H1 (cell line): ENCODE measurements around the gene PGLYRP1. TPM values are rescaled to one million over a fixed set of nuclear protein-coding genes. Genes with fewer than 3 reads are reported as not detected.

ENCODE experiments used
- CTCF ChIA-PET: fragments of 300-600 bp; sonication (Branson Sonifier 250); formaldehyde crosslinking; loops from one replicate; lab custom pipeline; 2021; ENCODE audit not compliant: partially characterized antibody; lab: Charles Lee
- POLR2A ChIA-PET: fragments of 300-600 bp; sonication (Branson Sonifier 250); formaldehyde crosslinking; loops from one replicate; lab custom pipeline; 2021; ENCODE audit warnings: inconsistent platforms; ENCODE audit not compliant: partially characterized antibody; lab: Charles Lee
- DNase-seq, 2 experiments: peaks; one replicate each; pipeline versions ENCODE4 v3.0.0 to v3.0.0-alpha.2; 2010 to 2022; ENCODE audit warnings: low spot score in 2 of 2, low read depth in 1 of 2, mixed read lengths in 1 of 2
- FAIRE-seq: peaks from 2 replicates; lab custom pipeline; 2011; peaks lifted over from hg19 to GRCh38; lab: Jason Lieb, UNC
- H2AFZ ChIP-seq: 2 replicates; pipeline ENCODE4 v1.8.1; 2012; ENCODE audit warnings: low read length, inconsistent platforms
- H2AK5ac ChIP-seq: 2 replicates; pipeline ENCODE4 v1.6.1; 2013; ENCODE audit warnings: low read depth, low read length
- H2BK120ac ChIP-seq: replicated peaks from 2 replicates; pipeline ENCODE3; 2013; ENCODE audit warnings: low read depth, low read length, inconsistent platforms
- H2BK12ac ChIP-seq: 2 replicates; pipeline ENCODE4 v1.6.1; 2013; ENCODE audit warnings: low read depth, low read length
- H2BK15ac ChIP-seq: 2 replicates; pipeline ENCODE4 v1.6.1; 2013; ENCODE audit warnings: low read length
- H2BK20ac ChIP-seq: 2 replicates; pipeline ENCODE4 v1.6.1; 2013; ENCODE audit warnings: low read length
- H2BK5ac ChIP-seq: 2 replicates; pipeline ENCODE4 v1.6.1; 2013; ENCODE audit warnings: low read depth, low read length
- H3K14ac ChIP-seq: 2 replicates; pipeline ENCODE4 v1.6.1; 2013; ENCODE audit warnings: inconsistent platforms; ENCODE audit not compliant: insufficient read length
- H3K18ac ChIP-seq: 2 replicates; pipeline ENCODE4 v1.6.1; 2013; ENCODE audit warnings: low read length; ENCODE audit errors: extremely low read depth
- H3K23ac ChIP-seq: 2 replicates; pipeline ENCODE4 v1.6.1; 2013; ENCODE audit warnings: inconsistent platforms; ENCODE audit not compliant: insufficient read length
- H3K23me2 ChIP-seq: 2 replicates; pipeline ENCODE4 v1.6.1; 2013; ENCODE audit warnings: low read depth, low read length
- H3K27ac ChIP-seq: 2 replicates; pipeline ENCODE4 v1.6.1; 2011; ENCODE audit warnings: low read depth, low read length, inconsistent platforms
- H3K27me3 ChIP-seq, 4 experiments: replicated peaks in 1 of 4; 1 replicate in 1 of 4; 2 replicates in 3 of 4; pipeline versions ENCODE4 v1.6.1 to v1.8.1; 2011 to 2013; ENCODE audit warnings: low read length in 3 of 4, mild to moderate bottlenecking in 3 of 4, inconsistent platforms in 2 of 4, mixed read lengths in 2 of 4, moderate library complexity in 1 of 4; ENCODE audit not compliant: control insufficient read depth in 3 of 4, insufficient read depth in 3 of 4; ENCODE audit errors: extremely low read depth in 1 of 4
- H3K36me3 ChIP-seq, 4 experiments: 2 replicates each; pipeline versions ENCODE4 v1.6.1 to v1.8.1; 2011 to 2013; ENCODE audit warnings: mild to moderate bottlenecking in 4 of 4, low read length in 3 of 4, moderate library complexity in 2 of 4, control low read depth in 1 of 4, inconsistent platforms in 1 of 4; ENCODE audit not compliant: insufficient read depth in 4 of 4, control insufficient read depth in 2 of 4
- H3K4ac ChIP-seq: replicated peaks from 2 replicates; pipeline ENCODE3; 2013; ENCODE audit warnings: low read length, low read depth, mixed read lengths, inconsistent platforms; ENCODE audit not compliant: insufficient read length
- H3K4me1 ChIP-seq, 4 experiments: replicated peaks in 1 of 4; 1 replicate in 1 of 4; 2 replicates in 3 of 4; pipeline versions ENCODE4 v1.6.1 to v1.8.1; 2011 to 2013; ENCODE audit warnings: low read length in 3 of 4, inconsistent platforms in 2 of 4, mixed read lengths in 1 of 4; ENCODE audit not compliant: insufficient read depth in 4 of 4, control insufficient read depth in 3 of 4
- H3K4me2 ChIP-seq, 2 experiments: 2 replicates each; pipeline versions ENCODE4 v1.6.1 to v1.8.1; 2011 to 2013; ENCODE audit warnings: low read depth in 2 of 2, low read length in 2 of 2, control low read depth in 1 of 2, inconsistent platforms in 1 of 2, mild to moderate bottlenecking in 1 of 2; ENCODE audit not compliant: insufficient read depth in 1 of 2
- H3K4me3 ChIP-seq, 4 experiments: fragments of 200-600, 300-600 bp in 1 of 4; sonication (generic), shearing (Covaris generic), sonication (Bioruptor Twin) in 1 of 4; 2 replicates each; pipeline versions ENCODE4 v1.5.1 to v1.8.1; 2011 to 2016; ENCODE audit warnings: low read length in 4 of 4, low read depth in 3 of 4, control low read depth in 2 of 4, inconsistent platforms in 2 of 4, mild to moderate bottlenecking in 2 of 4, mixed read lengths in 1 of 4, moderate library complexity in 1 of 4; ENCODE audit not compliant: insufficient read depth in 2 of 4; ENCODE audit errors: extremely low read depth in 1 of 4
- H3K56ac ChIP-seq: replicated peaks from 2 replicates; pipeline ENCODE3; 2013; ENCODE audit warnings: low read depth, mild to moderate bottlenecking, mixed read lengths, low read length, inconsistent platforms; ENCODE audit not compliant: insufficient read length
- H3K79me1 ChIP-seq: 2 replicates; pipeline ENCODE4 v1.6.1; 2013; ENCODE audit warnings: low read depth, low read length, control low read depth
- H3K79me2 ChIP-seq, 2 experiments: 2 replicates each; pipeline versions ENCODE4 v1.6.1 to v1.8.1; 2012 to 2013; ENCODE audit warnings: low read length in 2 of 2, mild to moderate bottlenecking in 2 of 2, inconsistent platforms in 1 of 2; ENCODE audit not compliant: insufficient read depth in 2 of 2, control insufficient read depth in 1 of 2
- H3K9ac ChIP-seq, 4 experiments: replicated peaks in 1 of 4; 1 replicate in 1 of 4; 2 replicates in 3 of 4; pipeline versions ENCODE4 v1.6.1 to v1.8.1; 2011 to 2013; ENCODE audit warnings: low read depth in 3 of 4, low read length in 3 of 4, control low read depth in 2 of 4, mild to moderate bottlenecking in 2 of 4, moderate library complexity in 2 of 4, inconsistent platforms in 1 of 4; ENCODE audit errors: extremely low read depth in 1 of 4
- H3K9me3 ChIP-seq, 2 experiments: 2 replicates each; pipeline versions ENCODE4 v1.6.1 to v1.8.1; 2012 to 2013; ENCODE audit warnings: mild to moderate bottlenecking in 2 of 2, moderate library complexity in 2 of 2, control low read depth in 1 of 2, inconsistent platforms in 1 of 2, low read depth in 1 of 2, low read length in 1 of 2, mixed read lengths in 1 of 2; ENCODE audit not compliant: insufficient read depth in 2 of 2
- H4K20me1 ChIP-seq, 2 experiments: replicated peaks in 1 of 2; 2 replicates each; pipeline versions ENCODE3 to v1.8.1; 2011 to 2013; ENCODE audit warnings: inconsistent platforms in 2 of 2, low read length in 2 of 2, mild to moderate bottlenecking in 1 of 2; ENCODE audit not compliant: insufficient read depth in 2 of 2, control insufficient read depth in 1 of 2
- H4K5ac ChIP-seq: 2 replicates; pipeline ENCODE4 v1.6.1; 2013; ENCODE audit warnings: low read length, low read depth, mixed read lengths, inconsistent platforms; ENCODE audit not compliant: insufficient read length
- H4K8ac ChIP-seq: 2 replicates; pipeline ENCODE4 v1.8.0; 2013; ENCODE audit warnings: mild to moderate bottlenecking, moderate library complexity, low read length, inconsistent platforms; ENCODE audit not compliant: insufficient read depth; ENCODE audit errors: extremely low read depth
- H4K91ac ChIP-seq: replicated peaks from 2 replicates; pipeline ENCODE3; 2013; ENCODE audit warnings: low read length, mixed read lengths, inconsistent platforms; ENCODE audit not compliant: insufficient read length
- EGR1 ChIP-seq: IDR thresholded peaks from 2 replicates; pipeline ENCODE4 v1.6.1; 2011; ENCODE audit warnings: low read depth, low read length, borderline replicate concordance
- KDM4A ChIP-seq: IDR thresholded peaks from one replicate; pipeline ENCODE4 v1.7.1; 2012; ENCODE audit warnings: low read depth, mild to moderate bottlenecking, moderate library complexity, low read length, inconsistent platforms; ENCODE audit not compliant: severe bottlenecking
- MAX ChIP-seq: IDR thresholded peaks from 2 replicates; pipeline ENCODE4 v1.6.1; 2012; ENCODE audit warnings: inconsistent platforms
- YY1 ChIP-seq: IDR thresholded peaks from 2 replicates; pipeline ENCODE4 v1.6.1; 2011; ENCODE audit warnings: low read depth, mild to moderate bottlenecking, low read length
- WGBS, 2 experiments: shearing (Covaris generic) in 1 of 2; methylation state at CpG; one replicate each; pipeline versions ENCODE4 v1.1.6 to v1.1.7; 2013 to 2015; ENCODE audit warnings: low lambda C conversion rate in 2 of 2, mixed read lengths in 2 of 2, inconsistent platforms in 1 of 2, low coverage in 1 of 2, missing lambda C conversion rate in 1 of 2; ENCODE audit not compliant: insufficient replicate concordance in 2 of 2, insufficient coverage in 1 of 2, insufficient read length in 1 of 2; ENCODE audit errors: extremely low coverage in 1 of 2, missing lambda C conversion rate in 1 of 2; 5-methylcytosine and 5-hydroxymethylcytosine counted together
- polyA plus RNA-seq, 7 experiments: library from polyadenylated mRNA; depleted of rRNA in 3 of 7; stranded (reverse) in 5 of 7; unstranded in 2 of 7; fragments of >200 nt in 5 of 7; fragments of 200-250 nt in 2 of 7; gene quantifications; 1 replicate in 5 of 7; 2 replicates in 1 of 7; 4 replicates in 1 of 7; pipeline versions ENCODE4 v1.2.1 to v1.2.3, GENCODE V29; 2011 to 2013; ENCODE audit warnings: missing spikeins in 2 of 7, mixed read lengths in 2 of 7
- total RNA-seq: library from RNA; stranded (reverse); fragmentation: NEBNext Ultra II Directional; extraction: Animal tissue kit (Norgen Biotek cat#: 25700); gene quantifications from 2 replicates; pipeline ENCODE4 v1.2.1, GENCODE V29; 2021
- TF ChIP-seq, protein P1 (sequence below): IDR thresholded peaks from 2 replicates; pipeline ENCODE4 v1.6.1; 2012; ENCODE audit warnings: inconsistent platforms

PGLYRP1 gene
- total and polyA plus RNA-seq, 2 of the 8 experiments (the other 6 are each of a cell fraction or from before 2014, with no cell fraction given): not detected

DNA sequence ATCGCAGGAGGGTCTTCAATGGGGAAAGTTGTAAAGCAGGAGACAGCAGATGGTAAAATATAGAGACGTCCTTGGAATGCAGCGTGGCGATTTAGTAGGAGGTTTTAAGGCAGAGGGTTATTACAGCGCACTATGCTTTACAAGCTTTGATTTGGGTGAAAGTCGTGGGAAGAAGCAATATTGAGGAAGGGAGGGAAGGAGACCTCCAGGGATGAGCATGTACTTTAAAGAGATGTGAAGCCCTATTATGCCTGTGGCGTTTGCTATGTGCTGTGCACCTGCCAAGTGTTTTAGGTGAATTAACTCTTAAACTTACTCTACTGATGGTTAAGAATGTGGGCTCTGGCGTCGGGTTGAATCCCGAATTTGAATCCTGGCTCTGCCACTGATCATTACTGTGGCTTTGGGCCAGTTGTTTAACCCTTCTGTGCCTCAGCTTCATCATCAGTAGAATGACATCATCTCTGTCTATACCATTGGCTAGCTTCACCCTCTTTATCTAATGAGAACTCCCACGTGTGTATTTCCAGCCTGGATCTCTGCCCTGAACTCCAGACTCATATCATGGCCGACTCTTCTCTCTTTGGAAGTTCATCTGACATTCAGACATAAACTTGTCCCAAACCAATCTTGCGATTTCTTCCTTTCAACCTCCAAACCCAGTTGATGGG lies 27.0 kb downstream of the PGLYRP1 start:
- Histone ChIP-seq H3K79me2 (peaks cover 0 to 9% of the 10 kb centered on the region in 2 experiments; a peak in 2 of 4 replicates), H3K4me1 (peaks cover 3 to 10% (median 4%) of the 10 kb centered on the region in 4 experiments; a peak in 6 of 7 replicates), H4K91ac (no peak overlapping the region), H2BK12ac (no peak overlapping the region), H3K4me3 (peak overlapping the region; percentile 83 to 100 (median 89)), H3K4me2 (peak overlapping the region; percentile 95 to 97), H3K23me2 (peaks cover 14% of the 10 kb centered on the region), H3K56ac (no peak overlapping the region), H3K36me3 (0 out of 8 replicates have a peak, but pooled peaks cover 0 to 6% (median 0%) of the 10 kb centered on the region in 4 experiments), H3K9me3 (no peaks in the 10 kb centered on the region), H2BK20ac (no peak overlapping the region), H3K4ac (no peak overlapping the region), H3K18ac (no peak overlapping the region), H2BK15ac (no peak overlapping the region), H4K5ac (no peak overlapping the region), H2BK5ac (no peak overlapping the region), H3K27ac (peak overlapping the region; percentile 57; the same call in 1 of the 2 replicates), H4K8ac (no peak overlapping the region), H2AFZ (no peak overlapping the region), H2BK120ac (no peak overlapping the region), H2AK5ac (no peak overlapping the region), H3K27me3 (no peaks in the 10 kb centered on the region), H3K14ac (no peak overlapping the region)
- ChIA-PET POLR2A (interaction anchor here (0.6 to 1.8 kb wide), 7 partner anchors 10 to 601 kb away, joined by 3 to 9 read pairs (median 4); no protein-coding TSS in a partner anchor), CTCF (interaction anchor here (0.8 to 1.6 kb wide), 4 partner anchors 12 to 302 kb away, joined by 3 to 8 read pairs (median 4); no protein-coding TSS in a partner anchor)
- 29% methylated on average over 13 of the region's 13 CpGs; no CpG with 5 or more reads in 1 of the 2 experiments for WGBS, 2 experiments
- DNase-seq: no peak
- TF ChIP-seq MAX (no peak), EGR1 (no peak), YY1 (no peak), KDM4A (peak; percentile 11)
- TF ChIP-seq, protein P1, sequence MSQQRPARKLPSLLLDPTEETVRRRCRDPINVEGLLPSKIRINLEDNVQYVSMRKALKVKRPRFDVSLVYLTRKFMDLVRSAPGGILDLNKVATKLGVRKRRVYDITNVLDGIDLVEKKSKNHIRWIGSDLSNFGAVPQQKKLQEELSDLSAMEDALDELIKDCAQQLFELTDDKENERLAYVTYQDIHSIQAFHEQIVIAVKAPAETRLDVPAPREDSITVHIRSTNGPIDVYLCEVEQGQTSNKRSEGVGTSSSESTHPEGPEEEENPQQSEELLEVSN: no peak
- TF ChIP-seq, all 59 proteins: peak for 1
- peak overlapping the region; percentile 56 to 82 (median 73) for H3K9ac ChIP-seq
- no peaks in the 10 kb centered on the region for H4K20me1 ChIP-seq
- no peak for FAIRE-seq
- H3K79me1 ChIP-seq: peaks cover 7% of the 10 kb centered on the region; the same call in 1 of the 2 replicates
- no peak overlapping the region for H3K23ac ChIP-seq
